ENCODE results near the gene GALNT15. TPM values are rescaled to one million over a fixed set of nuclear protein-coding genes. Genes with fewer than 3 reads are reported as not detected.

Gene GALNT15
- total RNA-seq, 1 donor from 2014 or later: 0.17 TPM

DNA sequence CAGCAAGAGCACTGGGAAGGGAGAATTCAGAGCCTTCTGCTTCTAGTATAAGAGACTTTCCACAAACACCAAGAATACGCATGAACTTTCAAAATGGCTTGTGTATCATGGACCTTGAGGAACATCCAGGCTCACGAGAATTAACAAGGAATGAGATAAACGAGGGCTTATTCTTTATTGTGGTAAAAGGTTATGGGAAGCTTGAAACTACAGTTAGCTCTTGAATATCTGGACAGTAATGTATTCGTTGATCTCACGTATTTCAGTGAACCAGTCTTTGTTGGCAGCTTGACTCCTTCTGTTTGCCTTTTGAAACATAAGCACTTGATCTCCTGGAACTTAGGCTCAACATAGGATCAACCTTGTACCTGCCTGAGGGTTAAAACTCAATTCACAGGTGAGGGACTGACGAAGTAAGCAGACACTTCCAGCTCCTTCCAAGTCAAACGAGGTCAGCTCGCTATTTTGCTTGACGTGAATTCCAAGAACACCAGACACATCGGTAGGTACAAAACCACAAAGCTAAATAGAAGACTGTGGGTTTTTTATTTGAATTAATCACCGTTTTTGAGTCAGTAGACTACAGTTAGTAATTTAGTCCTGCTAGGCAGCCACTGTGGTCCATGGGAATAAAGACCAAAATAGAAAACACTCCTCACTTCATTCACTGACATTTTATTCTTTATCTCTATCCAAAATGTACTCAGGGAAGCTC lies 30.8 kb downstream of the GALNT15 start:
- peak; percentile 77 for DNase-seq (ENCODE audit: low read depth)
- H3K4me3 ChIP-seq (ENCODE audit: low read depth, low read length): no peak overlapping the region

DNA sequence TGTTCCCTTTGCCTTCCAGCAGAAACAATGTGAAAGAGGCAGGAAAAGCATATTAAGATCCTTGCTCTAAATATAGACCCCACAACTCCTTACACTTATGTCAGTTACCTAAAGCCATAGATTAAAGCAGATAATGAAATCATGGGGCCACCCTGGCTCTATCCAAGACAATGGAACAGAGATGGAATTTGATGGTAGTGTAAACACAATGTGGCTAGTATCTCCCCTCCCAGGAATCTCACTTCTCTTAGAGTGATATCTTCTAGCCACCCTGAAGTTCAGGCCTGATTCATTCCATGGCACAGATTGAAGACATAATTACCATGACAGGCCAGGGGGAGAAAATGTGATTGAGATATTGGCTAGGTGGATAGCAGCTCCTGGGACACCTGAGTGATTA lies 32.6 kb downstream of the GALNT15 start:
- no peaks in the 10 kb centered on the region for H3K36me3 ChIP-seq (ENCODE audit: control insufficient read depth, insufficient read depth, low read length)
- TF ChIP-seq, protein P1, sequence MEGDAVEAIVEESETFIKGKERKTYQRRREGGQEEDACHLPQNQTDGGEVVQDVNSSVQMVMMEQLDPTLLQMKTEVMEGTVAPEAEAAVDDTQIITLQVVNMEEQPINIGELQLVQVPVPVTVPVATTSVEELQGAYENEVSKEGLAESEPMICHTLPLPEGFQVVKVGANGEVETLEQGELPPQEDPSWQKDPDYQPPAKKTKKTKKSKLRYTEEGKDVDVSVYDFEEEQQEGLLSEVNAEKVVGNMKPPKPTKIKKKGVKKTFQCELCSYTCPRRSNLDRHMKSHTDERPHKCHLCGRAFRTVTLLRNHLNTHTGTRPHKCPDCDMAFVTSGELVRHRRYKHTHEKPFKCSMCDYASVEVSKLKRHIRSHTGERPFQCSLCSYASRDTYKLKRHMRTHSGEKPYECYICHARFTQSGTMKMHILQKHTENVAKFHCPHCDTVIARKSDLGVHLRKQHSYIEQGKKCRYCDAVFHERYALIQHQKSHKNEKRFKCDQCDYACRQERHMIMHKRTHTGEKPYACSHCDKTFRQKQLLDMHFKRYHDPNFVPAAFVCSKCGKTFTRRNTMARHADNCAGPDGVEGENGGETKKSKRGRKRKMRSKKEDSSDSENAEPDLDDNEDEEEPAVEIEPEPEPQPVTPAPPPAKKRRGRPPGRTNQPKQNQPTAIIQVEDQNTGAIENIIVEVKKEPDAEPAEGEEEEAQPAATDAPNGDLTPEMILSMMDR (IDR thresholded peaks at IDR 0.05; ENCODE audit: insufficient read depth, low read length, poor library complexity, severe bottlenecking): no peak
- H3K4me3 ChIP-seq (ENCODE audit: low read depth, low read length): no peak overlapping the region
- DNase-seq (ENCODE audit: low read depth): no peak
- no peaks in the 10 kb centered on the region for H3K27me3 ChIP-seq (ENCODE audit: control insufficient read depth, insufficient read depth, low read length)

More for the DNA sequence above, 30.8 kb downstream of the GALNT15 start:
- TF ChIP-seq, protein P1 (IDR thresholded peaks at IDR 0.05; ENCODE audit: insufficient read depth, low read length, poor library complexity, severe bottlenecking): no peak
- Histone ChIP-seq H3K36me3 (ENCODE audit: control insufficient read depth, insufficient read depth, low read length) (no peaks in the 10 kb centered on the region), H3K27me3 (ENCODE audit: control insufficient read depth, insufficient read depth, low read length) (no peaks in the 10 kb centered on the region)

DNA sequence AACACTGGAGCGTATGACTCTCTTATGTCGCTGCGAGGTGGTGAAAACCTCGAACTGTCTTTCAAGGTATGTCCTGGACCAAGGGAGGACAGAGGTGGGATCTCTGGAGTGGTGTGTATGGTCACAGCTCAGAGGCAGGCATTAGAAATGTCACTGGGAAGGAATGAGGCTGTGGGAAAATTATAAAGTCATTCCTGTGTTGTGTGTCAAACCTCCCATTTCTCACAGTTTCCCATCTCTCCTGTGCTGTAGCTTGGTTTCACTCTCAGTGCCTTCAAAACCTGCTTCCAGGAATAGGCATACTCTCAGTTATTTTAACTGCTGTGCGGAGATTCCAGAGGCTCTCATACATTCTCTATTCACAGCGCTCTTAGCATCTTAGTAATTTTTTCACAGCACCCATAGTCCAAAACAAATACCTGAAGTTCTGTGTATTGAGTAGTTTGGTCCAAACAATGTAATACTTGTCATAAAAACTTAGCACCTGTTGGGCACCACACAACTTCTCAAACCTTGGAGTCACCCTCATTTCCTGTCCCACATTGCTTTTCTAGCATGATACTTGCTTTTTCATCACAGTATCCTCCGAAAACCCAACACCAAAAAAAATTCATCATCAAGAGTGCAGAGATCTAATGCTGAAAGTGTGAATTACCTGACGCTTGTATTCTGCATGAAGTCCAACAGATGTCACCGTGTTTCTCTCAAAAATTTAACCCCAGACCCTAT lies 36.9 kb downstream of the GALNT15 start:
- TF ChIP-seq, protein P1 (IDR thresholded peaks at IDR 0.05; ENCODE audit: insufficient read depth, low read length, poor library complexity, severe bottlenecking): no peak
- H3K4me3 ChIP-seq (ENCODE audit: low read depth, low read length): no peak overlapping the region

DNA sequence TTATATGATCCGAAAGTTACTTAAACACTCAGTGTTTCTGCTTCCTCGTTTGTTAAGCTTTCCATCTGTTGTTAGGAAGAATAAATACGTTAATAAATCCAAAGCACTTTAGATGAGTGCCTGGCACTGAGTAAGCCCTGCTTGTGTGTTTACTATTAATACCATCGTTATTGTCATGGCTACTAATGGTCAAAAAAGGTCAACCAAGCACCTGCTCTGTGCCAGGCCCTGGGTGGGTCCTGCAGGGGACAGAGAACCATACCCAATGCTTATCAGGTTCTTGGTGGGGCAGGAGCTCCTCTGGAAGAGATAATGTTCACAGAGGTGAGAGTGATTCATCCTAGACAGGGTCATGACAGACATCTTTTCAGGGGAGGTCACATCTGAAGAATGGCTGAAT lies 39.9 kb downstream of the GALNT15 start:
- TF ChIP-seq, protein P1 (IDR thresholded peaks at IDR 0.05; ENCODE audit: insufficient read depth, low read length, poor library complexity, severe bottlenecking): no peak
- no peak for DNase-seq (ENCODE audit: low read depth)
- Histone ChIP-seq H3K27me3 (ENCODE audit: control insufficient read depth, insufficient read depth, low read length) (no peaks in the 10 kb centered on the region), H3K4me3 (ENCODE audit: low read depth, low read length) (no peak overlapping the region), H3K36me3 (ENCODE audit: control insufficient read depth, insufficient read depth, low read length) (no peaks in the 10 kb centered on the region)

More for the DNA sequence above, 36.9 kb downstream of the GALNT15 start:
- Histone ChIP-seq H3K27me3 (ENCODE audit: control insufficient read depth, insufficient read depth, low read length) (no peaks in the 10 kb centered on the region), H3K36me3 (ENCODE audit: control insufficient read depth, insufficient read depth, low read length) (no peaks in the 10 kb centered on the region)
- DNase-seq (ENCODE audit: low read depth): no peak

DNA sequence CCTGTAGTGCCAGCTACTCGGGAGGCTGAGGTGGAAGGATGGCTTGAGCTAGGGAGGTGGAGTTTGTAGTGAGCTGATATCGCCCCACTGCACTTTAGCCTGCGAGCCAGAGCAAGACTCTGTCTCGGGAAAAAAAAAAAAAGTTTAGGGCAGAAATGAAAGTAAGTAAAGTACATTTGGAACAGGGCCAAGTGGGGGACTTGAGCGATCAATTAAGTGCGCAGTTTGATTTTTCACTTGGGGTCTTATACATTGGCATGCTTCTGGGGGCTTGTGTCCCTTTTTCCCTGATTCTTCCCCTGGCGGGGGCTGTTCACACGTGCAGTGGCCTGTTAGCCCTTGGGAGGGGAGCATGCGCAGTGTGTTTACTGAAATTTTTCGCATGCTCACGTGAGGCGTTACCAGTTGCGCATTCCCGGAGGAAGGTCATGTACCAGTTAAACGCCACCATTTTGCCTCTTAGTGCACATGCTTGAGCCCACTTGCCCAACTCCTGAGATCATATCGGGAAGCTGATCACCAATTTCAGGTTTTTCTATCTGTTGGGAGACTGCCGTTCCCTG lies 42.0 kb downstream of the GALNT15 start:
- TF ChIP-seq, protein P1 (IDR thresholded peaks at IDR 0.05; ENCODE audit: insufficient read depth, low read length, poor library complexity, severe bottlenecking): no peak
- DNase-seq (ENCODE audit: low read depth): no peak
- no peak overlapping the region for H3K4me3 ChIP-seq (ENCODE audit: low read depth, low read length)

More for the DNA sequence above, 42.0 kb downstream of the GALNT15 start:
- Histone ChIP-seq H3K36me3 (ENCODE audit: control insufficient read depth, insufficient read depth, low read length) (no peaks in the 10 kb centered on the region), H3K27me3 (ENCODE audit: control insufficient read depth, insufficient read depth, low read length) (no peaks in the 10 kb centered on the region)
